Renal pelvis (tissue), 4 donors: ENCODE measurements around the gene YDJC. TPM values are rescaled to one million over a fixed set of nuclear protein-coding genes. Genes with fewer than 3 reads are reported as not detected.
"Not testable (repeated sequence)": the region's sequence is repeated elsewhere in the genome, so short reads cannot be mapped to it uniquely, and the experiment has no call there.

Experiments
- DNase-seq: peaks from one replicate; pipeline ENCODE4 v3.0.0-alpha.2; 2013
- polyA plus RNA-seq, 3 donors: library from polyadenylated mRNA; unstranded; fragments of 120-200 nt; gene quantifications; one replicate each; pipeline ENCODE4 v1.2.1, GENCODE V29; 2013; ENCODE audit not compliant: insufficient read length in 3 of 3

Gene YDJC
- polyA plus RNA-seq, 3 donors: 15.1 to 18.9 (median 18.6) TPM

GRCh38 chr22:21613553-21614233 lies 16.1 kb downstream of the YDJC start:
- no peak for DNase-seq

- DNase-seq: no peak
Measured at GRCh38 chr22:21612858-21613257, 17.0 kb downstream of the YDJC start.

GRCh38 chr22:21611210-21611977 lies 18.4 kb downstream of the YDJC start:
- DNase-seq: no peak

GRCh38 chr22:21609556-21610157 lies 20.2 kb downstream of the YDJC start:
- DNase-seq: not testable (repeated sequence)

GRCh38 chr22:21606775-21607174 lies 23.0 kb downstream of the YDJC start:
- DNase-seq: no peak

- no peak for DNase-seq
Measured at GRCh38 chr22:21605887-21606564, 23.8 kb downstream of the YDJC start.

GRCh38 chr22:21603973-21604372 lies 25.8 kb downstream of the YDJC start:
- no peak for DNase-seq

- DNase-seq: no peak
Measured at GRCh38 chr22:21602579-21602978, 27.2 kb downstream of the YDJC start.

- DNase-seq: no peak
Measured at GRCh38 chr22:21599053-21599893, 30.5 kb downstream of the YDJC start.

GRCh38 chr22:21598302-21598701 lies 31.5 kb downstream of the YDJC start:
- DNase-seq: no peak

GRCh38 chr22:21596356-21597135 lies 33.3 kb downstream of the YDJC start:
- not testable (repeated sequence) for DNase-seq

- DNase-seq: no peak
Measured at GRCh38 chr22:21594865-21595452, 34.9 kb downstream of the YDJC start.

GRCh38 chr22:21593406-21594232 lies 36.2 kb downstream of the YDJC start:
- DNase-seq: no peak

GRCh38 chr22:21592422-21592821 lies 37.4 kb downstream of the YDJC start:
- no peak for DNase-seq

GRCh38 chr22:21591695-21592094 lies 38.1 kb downstream of the YDJC start:
- DNase-seq: no peak

GRCh38 chr22:21590809-21591641 lies 38.8 kb downstream of the YDJC start:
- no peak for DNase-seq

GRCh38 chr22:21589396-21589795 lies 40.4 kb downstream of the YDJC start:
- no peak for DNase-seq
